T follicular helper cell (primary cell): ENCODE results near the gene USP35.
A peak's percentile ranks its signal among the peaks of the same experiment; 100 is the strongest.
"Not testable (repeated sequence)": the region's sequence is repeated elsewhere in the genome, so short reads cannot be mapped to it uniquely, and the experiment has no call there.

ENCODE experiments used
- DNase-seq: peaks from one replicate; pipeline ENCODE4 v3.0.0-alpha.2; 2020; ENCODE audit warnings: low read depth

The USP35 gene

DNA sequence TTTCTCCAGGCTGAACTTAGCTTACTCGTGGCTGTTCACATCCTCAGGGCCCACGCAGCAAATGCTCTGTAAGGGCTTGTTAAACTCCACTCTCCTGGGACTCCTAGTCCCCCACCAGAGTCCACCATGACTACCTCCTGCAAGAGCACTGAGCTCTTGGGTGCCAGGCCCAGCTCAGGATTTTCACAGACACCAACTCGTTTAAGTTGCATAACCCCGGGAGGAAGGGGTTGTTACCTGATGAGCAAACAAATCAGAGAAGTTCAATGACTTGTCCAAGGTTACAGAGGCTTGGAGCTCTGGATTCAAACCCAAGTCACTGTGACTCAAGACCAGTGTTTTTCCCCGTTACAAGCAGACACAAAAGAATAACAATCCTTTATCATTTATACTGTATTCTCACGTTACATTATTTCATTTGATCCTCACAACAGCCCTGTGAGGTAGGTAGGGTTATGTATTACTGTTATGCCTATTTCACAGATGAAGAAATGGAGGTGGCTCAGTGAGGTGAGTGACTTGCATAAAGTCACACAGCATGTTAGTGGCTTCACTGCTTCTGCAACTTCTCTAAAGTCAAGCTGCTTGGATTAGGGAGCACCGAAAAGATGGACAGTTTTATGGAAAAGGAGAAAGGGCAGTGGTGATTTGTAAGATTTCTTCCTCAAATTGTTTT, 17.7 kb upstream of the USP35 start:
- DNase-seq, result no peak

- no peak for DNase-seq
These were observed 16.8 kb upstream of the USP35 start for GRCh38 chr11:78171951-78172350.

- DNase-seq, result not testable (repeated sequence)
These were observed 12.9 kb upstream of the USP35 start for GRCh38 chr11:78175862-78176261.

GRCh38 chr11:78176605-78177141, 12.0 kb upstream of the USP35 start:
- no peak for DNase-seq

GRCh38 chr11:78177216-78177615, 11.5 kb upstream of the USP35 start:
- DNase-seq, result no peak

GRCh38 chr11:78179459-78180071, 9.2 kb upstream of the USP35 start:
- DNase-seq, result no peak

- no peak for DNase-seq
These were observed 8.0 kb upstream of the USP35 start for GRCh38 chr11:78180751-78181150.

- no peak for DNase-seq
These were observed 7.5 kb upstream of the USP35 start for GRCh38 chr11:78181185-78181584.

- peak; percentile 45 for DNase-seq
These were observed 1.1 kb upstream of the USP35 start for GRCh38 chr11:78187366-78188285.

DNA sequence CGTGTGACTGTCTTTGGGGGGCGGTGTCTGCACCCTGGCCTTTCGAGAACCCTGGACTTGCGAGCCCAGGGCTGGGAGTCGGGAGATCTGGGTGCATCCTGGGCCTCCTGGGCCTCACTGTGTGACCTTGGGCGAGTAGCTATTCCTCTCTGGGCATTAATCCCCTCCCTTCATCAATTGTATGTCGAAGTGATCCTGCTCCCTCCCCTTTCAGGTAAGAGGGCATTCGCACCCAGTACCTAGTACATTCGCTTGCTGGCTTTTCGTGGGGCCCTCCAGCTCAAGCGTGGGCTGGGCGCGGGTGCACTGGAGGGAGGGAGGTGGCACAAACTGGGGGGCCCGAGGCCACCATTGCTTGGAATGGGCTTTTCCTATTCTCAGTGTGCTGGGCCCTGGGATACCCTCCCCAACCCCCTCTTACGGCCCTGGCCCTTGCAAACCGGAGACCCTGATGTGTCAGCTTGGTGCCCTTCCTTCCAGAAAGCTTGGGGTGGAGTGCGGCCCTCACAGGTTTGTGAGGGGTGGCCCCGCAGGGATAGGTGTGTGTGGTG, 530 bp downstream of the USP35 start:
- DNase-seq, result no peak

DNA sequence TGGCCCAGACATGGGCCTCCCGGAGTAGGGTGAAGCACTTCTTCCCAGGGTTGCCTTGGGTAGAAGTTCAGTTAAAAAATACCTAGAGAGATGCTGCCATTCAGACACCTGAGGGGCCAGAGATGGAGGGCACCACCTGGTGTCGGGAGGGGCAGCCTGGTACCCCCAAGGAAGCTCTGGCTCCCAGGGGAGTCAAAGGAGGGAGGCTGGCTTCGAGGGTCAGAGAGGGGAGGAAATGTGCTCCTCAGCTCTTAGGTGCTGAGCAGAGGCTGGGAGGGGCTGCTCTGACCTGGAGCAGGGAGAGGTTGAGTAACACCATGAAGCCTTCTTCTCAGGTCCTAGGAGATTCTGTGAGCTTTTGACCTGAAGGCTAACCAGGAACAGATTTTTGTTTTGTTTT, 1.1 kb downstream of the USP35 start:
- DNase-seq, result no peak

GRCh38 chr11:78190374-78190773, 1.7 kb downstream of the USP35 start:
- DNase-seq, result no peak

DNA sequence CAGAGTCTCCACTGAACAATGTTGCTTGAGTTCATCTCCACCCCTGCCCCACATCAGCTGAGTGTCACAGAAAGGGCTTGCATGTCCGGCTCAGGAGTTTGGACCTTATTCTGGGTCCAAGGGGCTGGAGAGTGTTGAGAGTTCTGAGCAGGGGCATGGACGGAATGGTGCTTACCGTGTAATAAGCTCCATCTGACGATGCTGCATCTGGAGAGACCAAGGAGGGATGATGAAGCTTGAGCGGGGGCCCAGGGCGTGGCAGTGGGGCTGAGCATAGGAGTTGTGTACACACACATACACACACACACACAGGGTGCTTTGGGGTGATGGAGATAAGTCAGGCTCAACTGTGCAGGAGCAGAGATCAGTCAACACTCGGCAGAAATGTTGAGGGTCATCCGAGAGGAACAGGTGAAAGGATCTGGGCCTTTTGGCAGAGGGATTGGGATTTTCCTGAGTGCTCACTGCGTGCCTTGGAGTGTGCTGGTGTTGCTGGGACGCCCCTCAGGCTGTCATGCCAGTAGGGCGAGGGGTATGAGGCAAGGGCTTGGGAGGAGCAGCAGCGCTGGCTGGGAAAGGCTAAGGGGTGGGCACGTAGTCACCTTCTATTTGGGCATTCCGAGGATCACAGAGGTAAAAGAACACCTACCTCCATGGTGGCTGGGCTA, 2.3 kb downstream of the USP35 start:
- no peak for DNase-seq

DNA sequence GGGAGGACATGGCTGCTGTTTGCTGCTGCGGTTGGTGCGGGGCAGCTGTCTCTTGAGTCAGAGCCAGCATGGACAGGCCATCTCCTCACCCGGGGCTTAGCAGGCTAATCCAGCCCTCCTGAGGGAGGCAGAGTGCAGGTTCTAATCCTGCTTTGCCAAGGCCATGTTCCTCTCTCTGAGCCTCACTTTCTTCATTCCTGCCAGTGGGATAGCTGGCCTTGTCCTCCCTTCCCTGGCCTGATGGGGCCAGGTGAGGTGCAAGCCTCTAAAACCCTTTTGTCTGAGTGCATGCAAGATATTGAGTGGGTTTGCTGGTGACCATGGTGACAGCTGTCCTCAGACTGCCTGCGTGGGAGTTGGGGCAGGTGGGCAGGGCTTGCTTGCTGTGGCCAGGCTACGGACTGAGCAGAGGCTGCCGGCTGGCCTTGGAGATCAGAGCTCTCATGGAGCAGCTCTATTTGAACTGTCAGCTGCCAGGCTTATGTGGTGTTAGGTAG, 3.6 kb downstream of the USP35 start:
- DNase-seq, result no peak

GRCh38 chr11:78192911-78193351, 4.2 kb downstream of the USP35 start:
- DNase-seq, result no peak

GRCh38 chr11:78193806-78194205, 5.1 kb downstream of the USP35 start:
- DNase-seq, result no peak

GRCh38 chr11:78194490-78194889, 5.8 kb downstream of the USP35 start:
- DNase-seq, result no peak

DNA sequence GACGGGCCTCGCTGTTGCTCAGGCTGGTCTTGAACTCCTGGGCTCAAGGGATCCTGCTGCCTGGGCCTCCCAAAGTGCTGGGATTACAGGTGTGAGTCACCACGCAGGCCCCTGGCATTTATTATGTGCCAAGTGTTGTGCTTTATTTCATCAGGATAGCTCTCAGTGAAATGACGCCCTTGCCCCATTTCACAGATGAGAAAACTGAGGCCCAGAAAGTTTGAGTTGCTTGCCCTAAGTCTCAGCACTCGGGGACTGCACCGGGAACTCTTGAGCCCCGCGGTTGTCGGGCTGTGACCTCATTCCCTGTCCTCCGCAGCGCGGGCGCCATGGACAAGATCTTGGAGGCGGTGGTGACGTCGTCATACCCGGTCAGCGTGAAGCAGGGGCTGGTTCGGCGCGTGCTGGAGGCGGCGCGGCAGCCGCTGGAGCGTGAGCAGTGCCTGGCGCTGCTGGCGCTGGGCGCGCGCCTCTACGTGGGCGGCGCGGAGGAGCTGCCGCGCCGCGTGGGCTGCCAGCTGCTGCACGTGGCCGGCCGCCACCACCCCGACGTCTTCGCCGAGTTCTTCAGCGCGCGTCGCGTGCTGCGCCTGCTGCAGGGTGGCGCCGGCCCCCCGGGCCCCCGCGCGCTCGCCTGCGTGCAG, 7.3 kb downstream of the USP35 start:
- no peak for DNase-seq

- DNase-seq, result no peak
These were observed 8.0 kb downstream of the USP35 start for GRCh38 chr11:78196661-78197091.

DNA sequence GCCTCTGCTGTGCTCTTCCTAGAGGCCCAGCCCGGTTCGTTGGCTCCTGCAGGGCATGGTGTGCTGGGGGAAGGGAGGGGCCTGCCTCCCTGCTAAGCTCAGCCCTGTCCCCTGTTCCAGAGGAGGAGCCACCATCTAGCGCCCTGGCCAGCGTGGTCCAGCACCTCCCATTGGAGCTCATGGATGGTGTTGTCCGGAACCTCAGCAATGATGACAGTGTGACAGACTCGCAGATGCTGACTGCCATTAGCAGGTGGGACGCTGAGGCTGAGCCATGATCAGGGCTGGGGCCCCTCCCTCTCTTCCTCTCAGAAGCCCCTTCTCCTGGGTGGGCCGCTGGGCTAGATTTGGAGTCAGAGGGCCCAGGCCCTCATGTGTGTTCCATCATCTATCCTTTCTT, 9.1 kb downstream of the USP35 start:
- DNase-seq, result no peak
